Parathyroid adenoma (tissue), 2 donors: ENCODE results near the gene PALLD.

Experiments used
- H2AFZ ChIP-seq: fragments of 300-600 bp; sonication (generic); one replicate; pipeline ENCODE4 v1.7.0; 2017; ENCODE audit warnings: antibody characterized with exemption, mild to moderate bottlenecking
- H3K27ac ChIP-seq: fragments of 300-600 bp; sonication (generic); one replicate; pipeline ENCODE4 v1.7.0; 2017
- H3K27me3 ChIP-seq: fragments of 300-600 bp; sonication (generic); one replicate; pipeline ENCODE4 v1.7.0; 2017; ENCODE audit warnings: low read length; ENCODE audit not compliant: control insufficient read depth, insufficient read depth
- H3K36me3 ChIP-seq: fragments of 300-600 bp; sonication (generic); one replicate; pipeline ENCODE4 v1.7.0; 2017; ENCODE audit warnings: low read length; ENCODE audit not compliant: control insufficient read depth, insufficient read depth
- H3K4me1 ChIP-seq: fragments of 300-600 bp; sonication (generic); one replicate; pipeline ENCODE4 v1.7.0; 2017; ENCODE audit warnings: control low read depth
- H3K4me2 ChIP-seq: fragments of 300-600 bp; sonication (generic); one replicate; pipeline ENCODE4 v1.7.0; 2017; ENCODE audit warnings: low read length
- H3K4me3 ChIP-seq: fragments of 300-600 bp; sonication (generic); one replicate; pipeline ENCODE4 v1.7.0; 2017; ENCODE audit warnings: low read depth, low read length
- H3K79me2 ChIP-seq: fragments of 300-600 bp; sonication (generic); one replicate; pipeline ENCODE4 v1.7.0; 2017; ENCODE audit warnings: control low read depth
- H3K9ac ChIP-seq: fragments of 300-600 bp; sonication (generic); one replicate; pipeline ENCODE4 v1.7.0; 2017; ENCODE audit warnings: mild to moderate bottlenecking
- H3K9me3 ChIP-seq: fragments of 300-600 bp; sonication (generic); one replicate; pipeline ENCODE4 v1.7.0; 2017; ENCODE audit warnings: low read length; ENCODE audit not compliant: control insufficient read depth
- TF ChIP-seq, protein P1 (sequence below): fragments of 300-600 bp; sonication (generic); IDR thresholded peaks from one replicate; pipeline ENCODE4 v1.7.0; 2017; ENCODE audit warnings: antibody characterized with exemption, mild to moderate bottlenecking
- donor health status: primary hyperparathyroidism.

PALLD gene

DNA sequence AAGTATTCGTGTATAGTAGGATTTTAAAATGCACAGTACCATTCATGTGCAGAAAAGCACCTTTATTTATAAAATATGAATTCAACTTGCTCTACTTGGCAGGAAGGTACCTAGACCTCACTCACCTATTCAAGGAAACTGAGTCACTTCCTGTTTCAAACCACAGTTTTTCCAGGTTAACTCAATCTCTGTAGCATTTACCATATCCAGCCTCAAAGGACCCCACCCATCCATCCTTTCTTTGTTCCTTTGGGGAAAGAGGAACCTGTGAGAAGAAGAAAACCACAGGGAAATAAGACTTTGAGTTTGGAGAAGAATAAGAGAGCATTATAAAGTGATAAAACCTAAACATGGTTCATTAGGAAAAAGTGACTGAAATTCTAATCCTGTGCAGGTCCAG, 262.5 kb downstream of the PALLD start:
- no peak overlapping the region for H3K4me3 ChIP-seq
- H3K79me2 ChIP-seq, result no peaks in the 10 kb centered on the region
- no peak overlapping the region for H3K9ac ChIP-seq

DNA sequence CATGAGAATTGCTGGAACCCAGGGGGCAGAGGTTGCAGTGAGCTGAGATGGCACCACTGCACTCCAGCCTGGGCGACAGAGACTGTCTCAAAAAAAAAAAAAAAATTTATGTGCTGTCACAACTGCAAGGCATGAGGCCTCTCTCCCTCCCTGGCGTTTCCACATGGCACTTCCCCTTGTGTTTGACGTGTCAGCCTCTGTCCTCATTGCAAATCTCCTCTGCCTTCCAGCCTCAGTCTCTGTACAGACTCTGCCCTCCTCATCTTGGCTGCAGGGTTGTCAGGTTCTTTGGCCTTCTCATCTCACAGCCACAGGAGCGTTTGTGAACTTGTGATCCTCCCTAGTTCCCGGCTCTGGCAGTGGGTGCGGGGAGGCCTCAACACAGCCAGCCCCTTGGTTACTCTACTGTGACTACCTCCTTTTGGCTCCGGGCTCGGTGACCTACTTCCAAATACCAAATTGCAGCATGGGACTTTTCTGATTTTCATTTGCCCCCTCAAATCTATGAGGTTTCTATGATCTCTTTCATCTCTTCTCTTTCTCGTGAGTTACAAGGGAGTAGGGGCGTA, 263.2 kb downstream of the PALLD start:
- Histone ChIP-seq H3K4me3 (no peak overlapping the region), H2AFZ (no peak overlapping the region), H3K9ac (no peak overlapping the region), H3K4me1 (peaks cover 7% of the 10 kb centered on the region), H3K36me3 (no peaks in the 10 kb centered on the region), H3K4me2 (no peak overlapping the region), H3K27me3 (no peaks in the 10 kb centered on the region), H3K27ac (no peak overlapping the region), H3K79me2 (peaks cover 2% of the 10 kb centered on the region), H3K9me3 (no peaks in the 10 kb centered on the region)
- TF ChIP-seq, protein P1, sequence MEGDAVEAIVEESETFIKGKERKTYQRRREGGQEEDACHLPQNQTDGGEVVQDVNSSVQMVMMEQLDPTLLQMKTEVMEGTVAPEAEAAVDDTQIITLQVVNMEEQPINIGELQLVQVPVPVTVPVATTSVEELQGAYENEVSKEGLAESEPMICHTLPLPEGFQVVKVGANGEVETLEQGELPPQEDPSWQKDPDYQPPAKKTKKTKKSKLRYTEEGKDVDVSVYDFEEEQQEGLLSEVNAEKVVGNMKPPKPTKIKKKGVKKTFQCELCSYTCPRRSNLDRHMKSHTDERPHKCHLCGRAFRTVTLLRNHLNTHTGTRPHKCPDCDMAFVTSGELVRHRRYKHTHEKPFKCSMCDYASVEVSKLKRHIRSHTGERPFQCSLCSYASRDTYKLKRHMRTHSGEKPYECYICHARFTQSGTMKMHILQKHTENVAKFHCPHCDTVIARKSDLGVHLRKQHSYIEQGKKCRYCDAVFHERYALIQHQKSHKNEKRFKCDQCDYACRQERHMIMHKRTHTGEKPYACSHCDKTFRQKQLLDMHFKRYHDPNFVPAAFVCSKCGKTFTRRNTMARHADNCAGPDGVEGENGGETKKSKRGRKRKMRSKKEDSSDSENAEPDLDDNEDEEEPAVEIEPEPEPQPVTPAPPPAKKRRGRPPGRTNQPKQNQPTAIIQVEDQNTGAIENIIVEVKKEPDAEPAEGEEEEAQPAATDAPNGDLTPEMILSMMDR, result no peak

More for the DNA sequence above, 262.5 kb downstream of the PALLD start:
- Histone ChIP-seq H3K27ac (no peak overlapping the region), H2AFZ (no peak overlapping the region), H3K9me3 (no peaks in the 10 kb centered on the region), H3K4me1 (peaks cover 8% of the 10 kb centered on the region), H3K36me3 (no peaks in the 10 kb centered on the region), H3K4me2 (no peak overlapping the region), H3K27me3 (no peaks in the 10 kb centered on the region)
- TF ChIP-seq, protein P1, result no peak

DNA sequence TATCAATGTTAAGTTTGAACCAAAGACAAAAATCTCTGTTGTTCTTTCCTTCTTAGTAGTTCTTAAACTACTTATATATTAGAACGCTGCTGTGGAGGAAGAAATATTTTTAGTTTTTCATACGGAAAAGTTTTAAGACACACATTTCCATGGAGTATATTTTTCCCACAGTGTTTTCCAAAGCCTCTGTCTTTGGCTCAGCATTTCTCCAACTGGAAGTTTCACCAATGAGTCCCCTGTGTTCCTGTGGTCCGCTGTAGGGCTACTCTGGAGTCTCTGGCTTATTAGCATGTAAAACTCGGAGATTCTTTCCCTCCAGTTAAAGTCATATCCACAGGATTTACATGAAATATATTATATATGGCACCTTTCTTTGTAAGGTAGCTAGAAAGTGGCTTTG, 264.2 kb downstream of the PALLD start:
- Histone ChIP-seq H3K4me1 (peaks cover 8% of the 10 kb centered on the region), H3K79me2 (peaks cover 2% of the 10 kb centered on the region), H3K27ac (no peak overlapping the region), H3K4me2 (no peak overlapping the region), H3K9me3 (no peaks in the 10 kb centered on the region), H3K4me3 (no peak overlapping the region), H2AFZ (no peak overlapping the region), H3K9ac (no peak overlapping the region), H3K36me3 (no peaks in the 10 kb centered on the region), H3K27me3 (no peaks in the 10 kb centered on the region)
- TF ChIP-seq, protein P1, result no peak

DNA sequence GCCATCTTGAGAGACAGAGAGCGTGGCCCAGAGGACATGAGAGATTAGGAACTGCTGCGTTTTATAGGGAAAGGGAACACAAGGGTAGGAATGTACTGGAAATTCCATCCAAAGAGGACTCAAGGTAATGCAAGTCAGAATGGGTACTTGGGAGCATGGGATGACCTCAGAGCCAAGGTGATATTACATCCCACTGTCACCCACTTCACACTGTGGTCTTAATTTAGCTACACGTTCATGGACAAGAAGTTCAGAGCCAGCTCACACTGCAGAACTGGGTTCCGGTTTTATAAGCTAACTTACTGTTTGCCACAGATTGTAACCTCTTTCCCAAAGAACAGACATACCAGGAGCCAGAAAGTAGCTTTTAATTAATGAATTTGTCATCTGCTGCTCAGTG, 268.5 kb downstream of the PALLD start:
- Histone ChIP-seq H3K27ac (no peak overlapping the region), H3K79me2 (peaks cover 2% of the 10 kb centered on the region), H3K4me1 (peaks cover 5% of the 10 kb centered on the region), H2AFZ (no peak overlapping the region), H3K9me3 (no peaks in the 10 kb centered on the region), H3K4me2 (no peak overlapping the region), H3K36me3 (no peaks in the 10 kb centered on the region), H3K9ac (no peak overlapping the region), H3K4me3 (no peak overlapping the region), H3K27me3 (no peaks in the 10 kb centered on the region)
- TF ChIP-seq, protein P1, result no peak

DNA sequence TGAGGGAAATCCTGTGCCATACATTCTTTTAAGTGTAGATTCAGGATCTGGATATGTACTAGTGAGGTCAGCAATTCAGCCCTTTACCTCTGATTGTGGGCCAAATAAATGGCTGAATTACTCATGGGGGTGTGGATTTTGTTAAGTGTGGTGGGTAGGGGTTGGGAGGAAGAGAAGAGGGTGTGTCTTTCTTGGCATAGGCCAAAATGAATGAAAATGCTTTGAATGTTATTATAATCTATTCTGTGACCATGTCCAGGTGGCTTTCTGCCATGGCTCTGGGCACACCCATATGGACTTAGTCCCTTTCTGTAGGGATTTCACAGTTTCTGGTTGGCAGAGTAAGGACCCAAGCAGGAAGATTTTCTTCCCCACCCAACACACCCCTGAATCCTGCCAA, 268.9 kb downstream of the PALLD start:
- H3K27ac ChIP-seq, result no peak overlapping the region
- no peak overlapping the region for H3K4me2 ChIP-seq
- no peak overlapping the region for H3K4me3 ChIP-seq
- no peak overlapping the region for H2AFZ ChIP-seq
- no peak overlapping the region for H3K9ac ChIP-seq
- H3K4me1 ChIP-seq, result peaks cover 5% of the 10 kb centered on the region
- no peaks in the 10 kb centered on the region for H3K36me3 ChIP-seq
- no peaks in the 10 kb centered on the region for H3K27me3 ChIP-seq
- TF ChIP-seq, protein P1, result no peak
- H3K79me2 ChIP-seq, result peaks cover 2% of the 10 kb centered on the region
- no peaks in the 10 kb centered on the region for H3K9me3 ChIP-seq
